Body of pancreas (tissue), 4 donors: Measurements from ENCODE around the gene FERMT2. TPM values are rescaled to one million over a fixed set of nuclear protein-coding genes. Genes with fewer than 3 reads are reported as not detected.

Source experiments
- ATAC-seq: fragments of 150-250 bp; one replicate; pipeline ENCODE4 v1.9.1; 2016
- DNase-seq, 4 donors: peaks; one replicate each; pipeline ENCODE4 v3.0.0-alpha.2; 2019
- H3K27ac ChIP-seq, 4 donors: fragments of 200-600 bp; sonication (generic); 1 replicate in 3 of 4; 2 replicates in 1 of 4; pipeline versions ENCODE4 v1.5.1 to v1.6.1; 2016 to 2019; ENCODE audit warnings: mild to moderate bottlenecking in 1 of 4, mixed read lengths in 1 of 4, moderate library complexity in 1 of 4
- H3K27me3 ChIP-seq, 2 donors: fragments of 200-600 bp; sonication (generic); one replicate each; pipeline ENCODE4 v1.6.0; 2016; ENCODE audit warnings: mild to moderate bottlenecking in 1 of 2
- H3K36me3 ChIP-seq, 2 donors: fragments of 200-600 bp; sonication (generic); replicated peaks in 1 of 2; 2 replicates each; pipeline ENCODE4 v1.5.1; 2016; ENCODE audit warnings: low read depth in 2 of 2; ENCODE audit not compliant: insufficient read depth in 1 of 2
- H3K4me1 ChIP-seq: fragments of 200-600 bp; sonication (generic); one replicate; pipeline ENCODE4 v1.6.0; 2016
- H3K4me3 ChIP-seq, 2 donors: fragments of 200-600 bp; sonication (generic); 1 replicate in 1 of 2; 2 replicates in 1 of 2; pipeline ENCODE4 v1.5.1; 2016 to 2019
- H3K9me3 ChIP-seq, 3 donors: fragments of 200-600 bp; sonication (generic); 1 replicate in 2 of 3; 2 replicates in 1 of 3; pipeline ENCODE4 v1.5.1; 2016
- CTCF ChIP-seq, 7 experiments: fragments of 450-650 bp in 4 of 7; fragments of 200-600 bp in 3 of 7; sonication (generic) in 3 of 7; IDR thresholded peaks; one replicate each; pipeline ENCODE4 v1.5.1; 2016 to 2019; ENCODE audit warnings: antibody characterized with exemption in 7 of 7
- POLR2A ChIP-seq, 3 donors: fragments of 450-650 bp; IDR thresholded peaks; one replicate each; pipeline ENCODE4 v1.6.1; 2016; ENCODE audit warnings: antibody characterized with exemption in 3 of 3, mild to moderate bottlenecking in 2 of 3
- WGBS, 2 donors: methylation state at CpG; one replicate each; pipeline ENCODE4 v1.1.5; 2017; 5-methylcytosine and 5-hydroxymethylcytosine counted together
- intact Hi-C: fragments of 100-400 bp; cut with DNase I; formaldehyde crosslinking; loops from one replicate; pipeline ENCODE4 v1.15.1; 2023
- total RNA-seq, 2 donors: library from RNA; depleted of rRNA; stranded (reverse); fragments of >200 nt; gene quantifications; one replicate each; pipeline ENCODE4 v1.1.0, GENCODE V29; 2016

Gene FERMT2
- total RNA-seq, 2 donors from 2014 or later, result 29.3 to 42.2 TPM

- intact Hi-C loops, result no loop called here
- Histone ChIP-seq H3K4me1 (peaks cover 13% of the 10 kb centered on the region), H3K36me3 (no peaks in the 10 kb centered on the region), H3K27ac (no peak overlapping the region), H3K9me3 (no peaks in the 10 kb centered on the region), H3K4me3 (no peak overlapping the region), H3K27me3 (no peaks in the 10 kb centered on the region)
- DNase-seq, result no peak
- WGBS, 2 donors, result 73% methylated on average over 4 of the region's 4 CpGs
- no peak for ATAC-seq
- no peak for TF ChIP-seq CTCF (IDR thresholded peaks at IDR 0.05)
- no peak for TF ChIP-seq POLR2A (IDR thresholded peaks at IDR 0.05)
These were observed 13.5 kb downstream of the FERMT2 start for GRCh38 chr14:52937306-52937705.

GRCh38 chr14:52936437-52936836, 14.4 kb downstream of the FERMT2 start:
- no peak for DNase-seq
- Histone ChIP-seq H3K9me3 (no peaks in the 10 kb centered on the region), H3K27me3 (no peaks in the 10 kb centered on the region), H3K36me3 (no peaks in the 10 kb centered on the region), H3K27ac (no peak overlapping the region), H3K4me3 (no peak overlapping the region), H3K4me1 (peaks cover 13% of the 10 kb centered on the region)
- ATAC-seq, result no peak
- intact Hi-C loops, result no loop called here
- TF ChIP-seq CTCF (IDR thresholded peaks at IDR 0.05), result no peak
- TF ChIP-seq POLR2A (IDR thresholded peaks at IDR 0.05), result no peak
- 91 to 95% methylated on average over 1 of the region's 1 CpG for WGBS, 2 donors

DNA sequence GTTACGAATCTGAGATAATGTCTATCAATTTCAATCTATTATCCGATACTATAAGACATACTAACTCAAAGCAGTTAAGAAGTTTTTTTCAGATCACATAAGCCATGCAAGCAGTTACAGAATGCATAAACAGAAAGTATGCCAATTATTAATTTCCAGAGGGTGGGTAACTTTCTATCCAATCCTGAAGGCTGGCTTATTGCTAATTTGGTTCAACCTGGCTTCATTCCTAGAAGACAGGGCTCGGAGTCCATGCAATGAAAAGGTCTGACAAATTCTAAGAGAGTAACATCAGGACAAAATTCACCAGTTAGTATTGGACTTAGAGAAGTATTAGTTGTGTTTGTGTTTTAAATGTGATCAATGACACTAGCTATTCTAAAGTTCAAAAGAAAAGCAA, 15.0 kb downstream of the FERMT2 start:
- ATAC-seq (no peak), DNase-seq (no peak)
- Histone ChIP-seq H3K27ac (no peak overlapping the region), H3K4me3 (no peak overlapping the region), H3K4me1 (peaks cover 13% of the 10 kb centered on the region), H3K9me3 (no peaks in the 10 kb centered on the region), H3K27me3 (no peaks in the 10 kb centered on the region), H3K36me3 (no peaks in the 10 kb centered on the region)
- TF ChIP-seq CTCF (IDR thresholded peaks at IDR 0.05), result no peak
- TF ChIP-seq POLR2A (IDR thresholded peaks at IDR 0.05), result no peak
- WGBS, 2 donors, result 61 to 64% methylated on average over 3 of the region's 3 CpGs
- intact Hi-C loops, result no loop called here

- Histone ChIP-seq H3K27me3 (no peaks in the 10 kb centered on the region), H3K4me3 (no peak overlapping the region), H3K9me3 (no peaks in the 10 kb centered on the region), H3K27ac (no peak overlapping the region), H3K36me3 (no peaks in the 10 kb centered on the region), H3K4me1 (peaks cover 13% of the 10 kb centered on the region)
- no peak for ATAC-seq
- TF ChIP-seq CTCF (IDR thresholded peaks at IDR 0.05) (no peak), POLR2A (IDR thresholded peaks at IDR 0.05) (no peak)
- WGBS, 2 donors, result 50 to 53% methylated on average over 2 of the region's 2 CpGs
- no peak for DNase-seq
- intact Hi-C loops, result no loop called here
These were observed 16.1 kb downstream of the FERMT2 start for GRCh38 chr14:52934762-52935161.

- peaks cover 27% of the 10 kb centered on the region for H3K4me1 ChIP-seq
- ATAC-seq, result no peak
- H3K4me3 ChIP-seq, result no peak overlapping the region
- no peak overlapping the region for H3K27ac ChIP-seq
- DNase-seq, result no peak
- no peaks in the 10 kb centered on the region for H3K36me3 ChIP-seq
- H3K9me3 ChIP-seq, result no peaks in the 10 kb centered on the region
- no peak for TF ChIP-seq POLR2A (IDR thresholded peaks at IDR 0.05)
- TF ChIP-seq CTCF (IDR thresholded peaks at IDR 0.05), result no peak
- no peaks in the 10 kb centered on the region for H3K27me3 ChIP-seq
- WGBS, 2 donors, result 95 to 96% methylated on average over 4 of the region's 4 CpGs
- intact Hi-C loops, result no loop called here
These were observed 21.6 kb downstream of the FERMT2 start for GRCh38 chr14:52929192-52929807.
